Activated T-helper 1 cell treated with anti-CD3 and anti-CD28 coated beads, Interleukin-12 subunit alpha, Interleukin-12 subunit beta, Interleukin-2, Interleukin-4 antibody, amounts not matched to agents 30 ng/mL and 10 ng/mL and 1 ng/mL, durations not matched to agents 14 hours and 24 hours and 36 hours (primary cell): ENCODE measurements around the gene CACNA1I. TPM values are rescaled to one million over a fixed set of nuclear protein-coding genes. Genes with fewer than 3 reads are reported as not detected.

Source experiments
- DNase-seq: peaks from one replicate; pipeline ENCODE4 v3.0.0; 2021; ENCODE audit warnings: low spot score
- H3K27ac Mint-ChIP-seq: one replicate; pipeline ENCODE4 v1.8.0; 2021; ENCODE audit warnings: mild to moderate bottlenecking, mixed read lengths
- H3K27me3 Mint-ChIP-seq: one replicate; pipeline ENCODE4 v1.8.0; 2022; ENCODE audit warnings: mild to moderate bottlenecking, moderate library complexity, mixed read lengths; ENCODE audit not compliant: insufficient read depth
- H3K36me3 Mint-ChIP-seq: one replicate; pipeline ENCODE4 v1.8.0; 2021; ENCODE audit warnings: low read depth, mixed read lengths
- H3K4me1 Mint-ChIP-seq: one replicate; pipeline ENCODE4 v1.8.0; 2021; ENCODE audit warnings: low read depth, mixed read lengths
- H3K4me3 Mint-ChIP-seq: one replicate; pipeline ENCODE4 v1.8.0; 2021; ENCODE audit warnings: mild to moderate bottlenecking, moderate library complexity, mixed read lengths
- H3K9me3 Mint-ChIP-seq: one replicate; pipeline ENCODE4 v1.8.0; 2021; ENCODE audit warnings: mixed read lengths
- intact Hi-C: fragments of 100-400 bp; cut with micrococcal nuclease; formaldehyde crosslinking; loops from one replicate; pipeline ENCODE4 v1.15.1; 2024
- total RNA-seq: library from RNA; stranded (reverse); gene quantifications from 2 replicates; pipeline ENCODE4 v1.2.3, GENCODE V29; 2022

The CACNA1I gene
- total RNA-seq, 1 donor from 2014 or later: 0.03 TPM

DNA sequence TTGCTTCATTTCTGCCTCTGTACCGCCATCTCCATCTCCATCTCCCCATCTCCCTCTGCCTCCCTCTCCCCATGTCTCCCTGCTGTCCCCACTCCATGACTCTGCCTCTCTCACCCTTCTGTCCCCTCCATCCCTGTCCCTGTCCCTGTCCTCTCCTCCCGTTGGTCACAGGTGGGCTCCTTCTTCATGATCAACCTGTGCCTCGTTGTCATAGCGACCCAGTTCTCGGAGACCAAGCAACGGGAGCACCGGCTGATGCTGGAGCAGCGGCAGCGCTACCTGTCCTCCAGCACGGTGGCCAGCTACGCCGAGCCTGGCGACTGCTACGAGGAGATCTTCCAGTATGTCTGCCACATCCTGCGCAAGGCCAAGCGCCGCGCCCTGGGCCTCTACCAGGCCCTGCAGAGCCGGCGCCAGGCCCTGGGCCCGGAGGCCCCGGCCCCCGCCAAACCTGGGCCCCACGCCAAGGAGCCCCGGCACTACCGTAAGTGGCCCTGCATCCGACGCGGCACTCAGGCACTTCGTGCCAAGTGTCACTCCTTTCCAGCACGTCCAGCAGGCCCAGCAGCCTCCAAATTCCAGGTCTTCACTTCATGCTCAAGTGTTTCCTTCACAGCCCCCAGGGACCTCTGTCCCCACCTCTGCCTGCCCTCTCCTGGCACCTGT is 76.0 kb downstream of the CACNA1I start:
- intact Hi-C loops: no loop called here
- no peaks in the 10 kb centered on the region for H3K9me3 Mint-ChIP-seq
- H3K27me3 Mint-ChIP-seq: no peaks in the 10 kb centered on the region
- H3K36me3 Mint-ChIP-seq: no peaks in the 10 kb centered on the region
- H3K4me3 Mint-ChIP-seq: no peak overlapping the region
- no peaks in the 10 kb centered on the region for H3K4me1 Mint-ChIP-seq
- H3K27ac Mint-ChIP-seq: no peak overlapping the region
- DNase-seq: no peak

DNA sequence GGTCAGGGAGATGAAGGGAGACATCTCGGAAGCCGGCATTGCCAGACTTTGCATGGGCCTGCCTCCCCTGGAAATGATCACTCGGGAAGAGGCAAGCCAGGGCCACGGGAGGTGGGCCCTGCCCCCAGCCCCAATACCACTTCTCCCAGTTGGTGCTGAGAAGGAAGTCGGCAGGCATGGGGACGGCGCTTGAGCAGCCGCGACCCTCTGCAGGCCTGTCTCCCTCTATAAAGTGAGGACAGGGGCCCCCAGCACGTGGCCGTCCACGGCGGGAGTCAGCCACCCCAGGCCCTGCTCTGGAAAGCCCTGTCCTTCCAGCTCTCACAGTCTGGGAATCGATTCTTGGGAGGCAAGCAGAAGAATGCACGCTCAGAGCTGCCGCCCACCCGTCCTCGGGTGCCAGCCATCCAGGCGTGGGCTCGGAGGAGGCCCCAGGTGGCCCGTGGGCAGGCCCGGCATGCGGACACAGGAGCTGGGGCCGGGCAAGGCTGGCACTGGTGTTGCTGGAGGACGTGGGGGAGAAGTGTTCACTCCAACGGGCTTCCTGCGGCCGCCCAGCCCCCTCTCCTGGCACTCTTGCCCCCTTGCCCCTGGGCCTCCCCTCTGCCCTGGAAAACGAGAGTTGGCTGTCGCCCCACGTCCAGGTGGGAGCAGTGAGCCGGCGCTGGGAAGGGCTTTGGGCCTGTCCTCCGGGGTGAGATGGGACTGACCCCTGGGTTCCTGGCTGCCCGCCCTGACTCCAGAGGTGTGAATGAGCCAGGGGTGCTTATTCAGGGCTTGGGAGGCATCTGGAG is 77.5 kb downstream of the CACNA1I start:
- Mint-ChIP-seq H3K36me3 (no peaks in the 10 kb centered on the region), H3K27me3 (no peaks in the 10 kb centered on the region), H3K4me3 (no peak overlapping the region), H3K4me1 (no peaks in the 10 kb centered on the region), H3K27ac (no peak overlapping the region), H3K9me3 (no peaks in the 10 kb centered on the region)
- DNase-seq: no peak
- intact Hi-C loops: no loop called here

DNA sequence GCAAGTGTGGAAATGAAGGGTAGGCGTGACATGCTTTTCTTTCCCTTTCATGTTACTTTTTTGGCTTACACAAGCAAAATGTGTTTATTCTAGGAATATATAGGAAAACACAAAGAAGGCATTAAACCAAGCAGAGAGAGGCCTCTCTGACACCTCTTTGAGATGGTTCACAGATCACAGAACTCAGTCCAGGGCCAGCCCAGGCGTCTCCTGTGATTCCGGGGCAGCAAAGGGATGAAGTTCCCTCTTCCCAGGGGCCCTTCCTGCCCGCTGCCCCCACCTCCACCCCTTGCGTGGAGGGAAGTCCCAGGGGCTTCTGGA is 78.0 kb downstream of the CACNA1I start:
- no peak for DNase-seq
- no peaks in the 10 kb centered on the region for H3K36me3 Mint-ChIP-seq
- intact Hi-C loops: no loop called here
- H3K9me3 Mint-ChIP-seq: no peaks in the 10 kb centered on the region
- no peak overlapping the region for H3K4me3 Mint-ChIP-seq
- no peaks in the 10 kb centered on the region for H3K27me3 Mint-ChIP-seq
- H3K4me1 Mint-ChIP-seq: no peaks in the 10 kb centered on the region
- H3K27ac Mint-ChIP-seq: no peak overlapping the region

DNA sequence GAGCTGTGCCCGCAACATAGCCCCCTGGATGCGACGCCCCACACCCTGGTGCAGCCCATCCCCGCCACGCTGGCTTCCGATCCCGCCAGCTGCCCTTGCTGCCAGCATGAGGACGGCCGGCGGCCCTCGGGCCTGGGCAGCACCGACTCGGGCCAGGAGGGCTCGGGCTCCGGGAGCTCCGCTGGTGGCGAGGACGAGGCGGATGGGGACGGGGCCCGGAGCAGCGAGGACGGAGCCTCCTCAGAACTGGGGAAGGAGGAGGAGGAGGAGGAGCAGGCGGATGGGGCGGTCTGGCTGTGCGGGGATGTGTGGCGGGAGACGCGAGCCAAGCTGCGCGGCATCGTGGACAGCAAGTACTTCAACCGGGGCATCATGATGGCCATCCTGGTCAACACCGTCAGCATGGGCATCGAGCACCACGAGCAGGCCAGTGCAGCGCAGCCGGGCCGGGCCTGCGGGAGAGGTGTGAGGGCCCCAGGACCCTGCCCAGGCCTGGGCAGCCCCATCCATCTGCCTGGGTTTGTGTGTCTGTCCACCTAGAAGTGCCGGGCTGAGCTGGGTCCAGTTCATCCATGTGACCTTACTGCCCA is 79.0 kb downstream of the CACNA1I start:
- Mint-ChIP-seq H3K36me3 (no peaks in the 10 kb centered on the region), H3K27ac (no peak overlapping the region)

DNA sequence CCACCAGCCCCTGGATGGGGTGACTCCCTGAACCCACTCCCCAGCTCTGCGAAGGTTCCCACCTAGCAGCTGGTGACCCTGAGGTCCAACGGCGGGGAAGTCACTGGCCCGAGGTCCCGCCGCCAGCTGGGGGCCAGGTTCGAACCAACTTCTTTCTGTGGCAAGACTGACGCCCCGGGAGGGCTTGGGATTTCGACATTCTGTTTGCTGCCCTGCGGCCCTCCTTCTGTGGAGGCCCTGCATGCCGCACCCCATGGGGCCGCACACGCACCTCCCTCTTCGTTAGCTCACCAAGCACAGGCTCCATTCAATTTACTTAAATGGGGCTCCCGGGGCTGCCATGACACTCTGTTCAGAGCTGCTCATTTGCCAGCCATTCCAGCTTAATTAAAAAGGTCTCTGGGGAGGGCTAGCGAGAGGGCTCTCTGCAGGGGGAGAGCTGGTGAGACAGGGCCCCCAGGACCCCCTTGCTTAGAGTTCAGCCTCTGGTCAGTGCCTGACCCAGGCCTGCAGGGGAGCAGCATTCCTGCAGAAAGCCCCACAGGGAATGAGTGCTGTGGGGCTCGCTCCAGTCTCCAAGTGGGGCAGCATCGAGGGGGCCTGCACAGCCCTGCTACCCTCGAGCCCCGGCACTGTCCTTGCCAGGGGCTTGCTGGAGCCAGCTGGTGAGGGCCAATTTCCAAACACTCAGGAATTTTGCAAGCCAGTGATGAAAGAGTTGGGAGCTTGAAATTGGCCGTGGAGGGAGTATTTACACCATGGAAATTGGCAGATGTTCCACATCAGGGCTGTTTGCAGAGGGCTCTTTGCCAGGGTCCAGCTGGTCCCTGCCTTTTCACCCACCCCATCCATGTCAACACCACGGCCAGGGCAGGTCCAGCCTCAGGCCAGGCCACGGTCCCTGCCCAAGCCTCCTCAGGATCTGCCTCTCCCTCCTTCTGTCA is 80.8 kb downstream of the CACNA1I start:
- DNase-seq: no peak
- peaks cover 1% of the 10 kb centered on the region for H3K27me3 Mint-ChIP-seq
- H3K9me3 Mint-ChIP-seq: no peaks in the 10 kb centered on the region
- intact Hi-C loops: no loop called here
- no peak overlapping the region for H3K27ac Mint-ChIP-seq
- H3K4me3 Mint-ChIP-seq: no peak overlapping the region
- no peaks in the 10 kb centered on the region for H3K36me3 Mint-ChIP-seq
- no peaks in the 10 kb centered on the region for H3K4me1 Mint-ChIP-seq

More for the DNA sequence above, 79.0 kb downstream of the CACNA1I start:
- H3K9me3 Mint-ChIP-seq: no peaks in the 10 kb centered on the region
- no peak for DNase-seq
- H3K27me3 Mint-ChIP-seq: no peaks in the 10 kb centered on the region
- intact Hi-C loops: no loop called here
- no peaks in the 10 kb centered on the region for H3K4me1 Mint-ChIP-seq
- H3K4me3 Mint-ChIP-seq: no peak overlapping the region

DNA sequence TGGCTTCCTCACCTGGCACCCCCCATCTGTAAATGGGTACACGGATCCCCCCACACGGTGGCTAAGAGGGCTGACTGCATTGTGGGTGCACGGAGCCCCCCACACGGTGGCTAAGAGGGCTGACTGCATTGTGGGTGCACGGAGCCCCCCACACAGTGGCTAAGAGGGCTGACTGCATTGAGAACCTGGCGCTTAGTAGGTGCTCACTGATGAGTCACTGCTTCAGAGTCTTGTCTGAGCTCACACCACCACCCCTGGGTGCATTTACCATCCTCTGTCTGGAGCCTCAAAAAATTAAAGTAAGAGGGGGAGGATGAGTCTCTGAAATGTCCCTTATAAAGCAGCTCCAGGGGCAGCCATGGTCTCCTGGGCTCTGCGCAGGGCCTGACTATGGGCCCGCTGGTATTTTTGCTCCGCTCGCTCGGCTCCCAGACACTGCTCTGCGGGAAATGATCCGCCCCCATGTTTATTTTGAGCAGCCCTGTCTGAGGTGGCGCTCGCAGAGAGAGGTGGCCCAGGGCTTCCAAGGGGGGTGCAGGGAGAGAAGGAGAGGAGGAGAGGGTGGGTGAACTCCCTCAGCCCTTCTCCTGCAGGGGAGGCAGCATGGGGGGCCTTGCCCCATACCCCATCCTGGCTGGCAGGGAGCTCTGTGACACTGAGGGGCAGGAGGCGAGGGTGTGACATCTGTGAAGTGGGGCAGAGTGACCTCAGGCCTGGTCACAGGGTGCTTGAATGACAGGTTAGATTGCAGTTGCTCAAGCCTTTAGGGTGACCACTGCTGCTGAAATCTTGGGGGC is 82.6 kb downstream of the CACNA1I start:
- no peaks in the 10 kb centered on the region for H3K9me3 Mint-ChIP-seq
- H3K36me3 Mint-ChIP-seq: no peaks in the 10 kb centered on the region
- DNase-seq: no peak
- H3K4me1 Mint-ChIP-seq: peaks cover 12% of the 10 kb centered on the region
- H3K27me3 Mint-ChIP-seq: peaks cover 2% of the 10 kb centered on the region
- H3K4me3 Mint-ChIP-seq: no peak overlapping the region
- no peak overlapping the region for H3K27ac Mint-ChIP-seq
- intact Hi-C loops: no loop called here

DNA sequence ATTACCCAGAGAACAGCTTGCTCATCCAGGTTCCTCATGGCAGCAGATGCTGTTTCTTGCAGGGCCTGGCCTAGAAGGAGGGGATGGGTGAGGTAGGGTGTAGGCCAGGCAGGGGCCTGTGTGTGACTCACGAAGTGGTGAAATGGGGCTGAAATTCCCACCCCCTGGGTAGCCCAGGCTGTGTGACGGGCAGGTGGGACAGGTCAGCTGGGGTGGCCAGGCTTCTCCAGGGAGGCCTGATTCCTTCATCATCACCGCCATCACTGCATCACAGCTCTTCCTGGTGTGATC is 83.2 kb downstream of the CACNA1I start:
- H3K4me3 Mint-ChIP-seq: no peak overlapping the region
- no peak for DNase-seq
- H3K36me3 Mint-ChIP-seq: no peaks in the 10 kb centered on the region
- H3K4me1 Mint-ChIP-seq: peaks cover 17% of the 10 kb centered on the region
- H3K9me3 Mint-ChIP-seq: no peaks in the 10 kb centered on the region
- intact Hi-C loops: no loop called here
- H3K27ac Mint-ChIP-seq: no peak overlapping the region
- peaks cover 2% of the 10 kb centered on the region for H3K27me3 Mint-ChIP-seq

DNA sequence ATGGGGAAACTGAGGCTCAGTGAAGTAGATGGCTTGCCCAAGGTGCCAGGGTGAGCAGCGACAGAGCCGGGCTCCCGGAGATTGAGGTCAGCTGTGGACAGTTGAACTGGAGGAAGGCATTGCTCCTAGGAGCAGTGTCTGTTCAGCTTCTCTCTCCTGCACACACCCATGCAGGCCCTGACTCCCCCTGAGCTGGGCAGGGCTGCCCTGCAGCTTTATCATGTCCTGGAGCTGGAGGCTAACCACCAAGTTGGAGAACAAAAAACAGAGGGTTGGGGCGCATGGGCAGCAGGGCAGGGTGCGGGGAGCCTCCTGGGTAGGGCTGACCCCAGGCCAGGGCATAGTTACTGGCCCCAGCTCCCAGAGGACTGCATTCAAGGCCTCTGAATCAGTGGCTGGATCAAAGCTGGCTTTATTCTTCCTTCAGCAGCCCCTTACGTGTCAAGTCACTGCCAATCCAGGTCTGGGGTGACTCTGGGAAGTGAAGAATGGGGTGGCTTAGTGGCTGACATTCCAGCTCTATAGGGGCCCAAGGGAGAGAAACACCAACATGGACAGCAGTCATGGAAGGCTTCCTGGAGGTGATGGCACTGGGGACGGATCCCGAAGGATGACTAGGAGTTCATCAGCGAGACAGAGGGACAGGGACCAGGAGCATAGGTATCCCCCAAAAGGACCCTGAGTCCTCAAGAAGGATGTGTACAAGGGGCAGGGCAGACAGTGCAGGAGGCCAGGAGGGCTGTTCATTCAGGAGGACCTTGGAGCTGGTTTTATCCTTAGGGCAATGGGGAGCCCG is 83.8 kb downstream of the CACNA1I start:
- Mint-ChIP-seq H3K27ac (no peak overlapping the region), H3K9me3 (no peaks in the 10 kb centered on the region), H3K4me1 (peaks cover 22% of the 10 kb centered on the region), H3K36me3 (no peaks in the 10 kb centered on the region), H3K27me3 (peaks cover 2% of the 10 kb centered on the region), H3K4me3 (no peak overlapping the region)
- DNase-seq: no peak
- intact Hi-C loops: no loop called here

DNA sequence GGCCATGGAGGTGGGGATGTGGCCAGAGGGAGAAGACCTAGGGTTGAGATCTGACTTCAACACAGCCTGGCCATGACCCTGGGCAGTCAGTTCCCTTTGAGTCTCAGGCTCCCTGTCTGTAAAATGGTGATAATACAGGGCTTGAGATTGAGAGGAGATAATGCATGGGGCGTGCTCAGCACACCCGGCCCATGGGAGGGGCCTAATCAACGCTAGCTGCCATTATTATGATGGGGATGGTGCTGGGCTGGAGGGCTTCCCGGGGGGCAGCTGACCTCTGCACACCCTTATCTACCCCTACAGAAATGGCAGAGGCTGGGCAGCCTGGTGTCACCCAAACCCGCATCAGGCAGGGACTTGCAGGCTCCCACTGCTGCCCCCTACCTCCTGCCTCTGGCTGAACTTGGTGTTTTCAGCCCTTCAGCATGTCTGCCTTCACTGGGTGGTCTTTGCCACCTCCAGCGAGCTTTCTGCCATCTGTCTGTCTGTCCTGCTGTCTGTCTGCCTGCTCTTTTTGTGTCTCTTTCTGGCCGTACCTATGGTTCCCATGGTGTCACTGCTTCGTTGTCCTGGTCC is 84.5 kb downstream of the CACNA1I start:
- Mint-ChIP-seq H3K36me3 (no peaks in the 10 kb centered on the region), H3K9me3 (no peaks in the 10 kb centered on the region), H3K4me1 (peaks cover 28% of the 10 kb centered on the region), H3K27ac (no peak overlapping the region), H3K27me3 (peaks cover 4% of the 10 kb centered on the region), H3K4me3 (no peak overlapping the region)
- intact Hi-C loops: no loop called here
- DNase-seq: no peak

DNA sequence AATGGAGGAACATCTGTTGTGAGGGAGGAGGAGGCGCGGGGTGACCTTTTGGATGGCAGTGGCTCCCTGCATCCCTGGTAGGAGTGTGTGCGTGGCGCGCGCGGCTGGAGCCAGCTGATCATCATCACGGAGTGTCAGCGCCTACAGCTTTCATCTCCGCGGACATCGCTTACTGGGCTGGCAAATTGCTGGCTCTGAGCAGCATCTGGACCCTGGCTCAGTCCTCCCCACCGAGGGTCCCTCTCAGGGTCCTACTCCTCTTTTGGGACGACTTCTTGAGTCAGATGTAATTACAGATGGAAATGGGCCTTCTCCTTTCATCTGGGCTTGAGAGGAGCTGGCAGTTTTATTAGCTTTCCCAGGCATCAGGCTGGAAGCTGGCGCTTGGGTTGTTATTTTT is 85.3 kb downstream of the CACNA1I start:
- H3K4me1 Mint-ChIP-seq: peaks cover 28% of the 10 kb centered on the region
- no peaks in the 10 kb centered on the region for H3K36me3 Mint-ChIP-seq
- intact Hi-C loops: no loop called here
- DNase-seq: no peak
- no peak overlapping the region for H3K27ac Mint-ChIP-seq
- no peaks in the 10 kb centered on the region for H3K9me3 Mint-ChIP-seq
- peaks cover 4% of the 10 kb centered on the region for H3K27me3 Mint-ChIP-seq
- H3K4me3 Mint-ChIP-seq: no peak overlapping the region

DNA sequence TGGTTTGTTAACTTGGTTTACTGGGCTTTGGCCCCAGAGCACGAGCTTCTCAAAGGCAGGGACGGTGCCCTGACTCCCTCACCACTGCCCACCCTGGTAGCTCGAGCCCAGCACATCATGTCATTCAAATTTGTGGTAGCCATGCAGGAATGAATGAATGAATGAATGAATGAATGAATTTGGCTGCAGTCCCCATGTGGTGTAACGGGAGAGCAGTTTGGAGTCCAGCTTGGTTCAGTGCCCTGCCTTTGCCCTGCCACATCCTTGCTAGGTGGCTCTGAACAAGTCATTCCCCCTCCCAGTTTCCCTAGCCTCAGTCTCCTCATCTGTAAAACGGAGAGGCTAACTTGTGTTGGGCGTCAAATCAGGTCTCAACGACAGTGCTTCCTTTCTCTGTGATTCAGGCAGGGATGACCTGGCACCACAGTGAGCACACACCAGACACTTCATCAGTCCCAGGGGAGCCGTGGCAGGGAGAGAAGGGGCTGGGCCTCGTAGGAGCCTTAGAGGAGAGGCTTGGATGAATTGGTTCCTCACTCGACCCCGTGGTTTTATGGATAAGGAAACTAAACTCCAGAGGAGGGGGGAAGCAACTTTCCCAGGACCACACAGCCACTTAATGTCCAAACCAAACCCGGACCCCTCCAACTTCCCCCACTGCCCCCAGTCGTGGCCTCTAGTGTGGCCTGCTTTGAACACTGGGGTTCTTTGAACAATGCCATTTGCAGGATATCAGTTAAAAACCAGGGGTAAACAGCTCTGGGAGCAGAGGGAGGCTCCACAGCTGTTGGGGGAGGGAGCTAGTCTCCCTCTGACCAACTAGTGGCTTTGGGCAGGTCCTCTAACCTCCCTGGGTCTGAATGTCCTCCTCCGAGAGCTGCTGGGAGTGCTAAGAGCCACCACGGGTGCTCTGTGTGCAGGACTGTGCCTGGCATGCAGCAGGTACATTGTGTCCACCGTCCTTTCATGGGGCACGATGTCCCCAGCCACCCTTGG is 86.2 kb downstream of the CACNA1I start:
- no peaks in the 10 kb centered on the region for H3K36me3 Mint-ChIP-seq
- peaks cover 28% of the 10 kb centered on the region for H3K4me1 Mint-ChIP-seq
- no peak for DNase-seq
- H3K27ac Mint-ChIP-seq: no peak overlapping the region
- no peak overlapping the region for H3K4me3 Mint-ChIP-seq
- H3K27me3 Mint-ChIP-seq: peaks cover 8% of the 10 kb centered on the region
- intact Hi-C loops: no loop called here
- H3K9me3 Mint-ChIP-seq: no peaks in the 10 kb centered on the region
